IPS-NIHi7 (cell line): ENCODE results near the gene PER3.

Experiments used
- DNase-seq: peaks from one replicate; pipeline ENCODE4 v3.0.0; 2012; ENCODE audit warnings: mixed read lengths; ENCODE audit errors: extremely low spot score

The PER3 gene

GRCh38 chr1:7783826-7784491, at the start of gene PER3:
PER3 (plus strand) TSS chr1:7784291; CDS start chr1:7784878, 587 bp downstream.
- DNase-seq, result peak; percentile 98

GRCh38 chr1:7738044-7738443, 46.0 kb upstream of the PER3 start:
- DNase-seq, result no peak

- no peak for DNase-seq
These were observed 40.7 kb upstream of the PER3 start for GRCh38 chr1:7743346-7743745.

- DNase-seq, result no peak
These were observed 39.2 kb upstream of the PER3 start for GRCh38 chr1:7744882-7745281.

GRCh38 chr1:7745783-7746182, 38.3 kb upstream of the PER3 start:
- DNase-seq, result no peak

GRCh38 chr1:7747605-7748004, 36.5 kb upstream of the PER3 start:
- DNase-seq, result no peak

GRCh38 chr1:7749126-7749525, 35.0 kb upstream of the PER3 start:
- DNase-seq, result no peak

- DNase-seq, result no peak
These were observed 32.9 kb upstream of the PER3 start for GRCh38 chr1:7751174-7751573.

GRCh38 chr1:7752512-7753417, 31.3 kb upstream of the PER3 start:
- peak; percentile 64 for DNase-seq

- DNase-seq, result no peak
These were observed 30.4 kb upstream of the PER3 start for GRCh38 chr1:7753641-7754040.

GRCh38 chr1:7754234-7754633, 29.9 kb upstream of the PER3 start:
- no peak for DNase-seq

GRCh38 chr1:7755448-7755847, 28.6 kb upstream of the PER3 start:
- peak; percentile 24 for DNase-seq

GRCh38 chr1:7760245-7760644, 23.8 kb upstream of the PER3 start:
- no peak for DNase-seq

GRCh38 chr1:7761103-7761502, 23.0 kb upstream of the PER3 start:
- no peak for DNase-seq

- DNase-seq, result no peak
These were observed 16.9 kb upstream of the PER3 start for GRCh38 chr1:7767176-7767575.

GRCh38 chr1:7768583-7768982, 15.5 kb upstream of the PER3 start:
- no peak for DNase-seq

GRCh38 chr1:7769673-7770412, 14.2 kb upstream of the PER3 start:
- DNase-seq, result no peak

- no peak for DNase-seq
These were observed 13.5 kb upstream of the PER3 start for GRCh38 chr1:7770669-7770996.

- peak; percentile 99 for DNase-seq
These were observed 12.9 kb upstream of the PER3 start, which contains the start of gene VAMP3 for GRCh38 chr1:7770997-7771822. VAMP3 (plus strand) TSS chr1:7771296; CDS start chr1:7771384, 88 bp downstream.

GRCh38 chr1:7771823-7772299, 12.2 kb upstream of the PER3 start:
- no peak for DNase-seq

GRCh38 chr1:7777591-7777990, 6.5 kb upstream of the PER3 start:
- DNase-seq, result no peak
